Lower leg skin (tissue), 4 donors: ENCODE measurements around the gene LAIR2. TPM values are rescaled to one million over a fixed set of nuclear protein-coding genes. Genes with fewer than 3 reads are reported as not detected.

Experiments used
- DNase-seq, 2 donors: peaks; one replicate each; pipeline ENCODE4 v3.0.0-alpha.2; 2019; ENCODE audit warnings: low spot score in 2 of 2
- H3K4me3 ChIP-seq: fragments of 200-600 bp; sonication (generic); 2 replicates; pipeline ENCODE4 v1.5.1; 2017; ENCODE audit warnings: mild to moderate bottlenecking, low read depth; ENCODE audit not compliant: poor library complexity, severe bottlenecking
- CTCF ChIP-seq, 3 donors: fragments of 450-650 bp; IDR thresholded peaks; one replicate each; pipeline ENCODE4 v1.5.1; 2016; ENCODE audit warnings: antibody characterized with exemption in 3 of 3, mild to moderate bottlenecking in 3 of 3, moderate library complexity in 2 of 3
- POLR2A ChIP-seq, 2 donors: fragments of 450-650 bp; IDR thresholded peaks; one replicate each; pipeline ENCODE4 v1.6.1; 2016 to 2017; ENCODE audit warnings: antibody characterized with exemption in 2 of 2, mild to moderate bottlenecking in 1 of 2, moderate library complexity in 1 of 2
- WGBS, 2 donors: methylation state at CpG; one replicate each; pipeline ENCODE4 v1.1.5; 2018; 5-methylcytosine and 5-hydroxymethylcytosine counted together
- intact Hi-C: fragments of 100-400 bp; cut with DNase I; formaldehyde crosslinking; loops from one replicate; pipeline ENCODE4 v1.15.0; 2023; ENCODE audit warnings: low total_unique reads
- total RNA-seq, 4 donors: library from RNA; depleted of rRNA; stranded (reverse); fragments of >200 nt; gene quantifications; one replicate each; pipeline ENCODE4 v1.1.0, GENCODE V29; 2016

The LAIR2 gene
- total RNA-seq, 4 donors from 2014 or later, result not detected

GRCh38 chr19:54478677-54479266 is 23.9 kb upstream of the LAIR2 start:
- WGBS, 2 donors, result 19 to 22% methylated on average over 10 of the region's 10 CpGs
- TF ChIP-seq POLR2A (IDR thresholded peaks at IDR 0.05), result no peak
- TF ChIP-seq CTCF (IDR thresholded peaks at IDR 0.05), result no peak
- no peak for DNase-seq
- intact Hi-C loops, result no loop called here
- no peak overlapping the region for H3K4me3 ChIP-seq

- DNase-seq, result no peak
- TF ChIP-seq CTCF (IDR thresholded peaks at IDR 0.05), result no peak
- no peak for TF ChIP-seq POLR2A (IDR thresholded peaks at IDR 0.05)
- intact Hi-C loops, result no loop called here
- no peak overlapping the region for H3K4me3 ChIP-seq
- 76 to 78% methylated on average over 2 of the region's 2 CpGs for WGBS, 2 donors
Observed at GRCh38 chr19:54480051-54480450, 22.6 kb upstream of the LAIR2 start.

GRCh38 chr19:54481326-54481930 is 21.2 kb upstream of the LAIR2 start:
- DNase-seq, result no peak

GRCh38 chr19:54482889-54483288 is 19.7 kb upstream of the LAIR2 start:
- no peak for DNase-seq
- intact Hi-C loops, result no loop called here
- 66 to 68% methylated on average over 3 of the region's 3 CpGs for WGBS, 2 donors
- no peak for TF ChIP-seq POLR2A (IDR thresholded peaks at IDR 0.05)
- TF ChIP-seq CTCF (IDR thresholded peaks at IDR 0.05), result no peak
- no peak overlapping the region for H3K4me3 ChIP-seq

More at GRCh38 chr19:54481326-54481930, 21.2 kb upstream of the LAIR2 start:
- intact Hi-C loops, result no loop called here
- H3K4me3 ChIP-seq, result no peak overlapping the region
- no peak for TF ChIP-seq POLR2A (IDR thresholded peaks at IDR 0.05)
- no peak for TF ChIP-seq CTCF (IDR thresholded peaks at IDR 0.05)
- 11 to 12% methylated on average over 16 of the region's 16 CpGs for WGBS, 2 donors

- TF ChIP-seq CTCF (IDR thresholded peaks at IDR 0.05) (no peak), POLR2A (IDR thresholded peaks at IDR 0.05) (no peak)
- H3K4me3 ChIP-seq, result no peak overlapping the region
- intact Hi-C loops, result no loop called here
- WGBS, 2 donors, result 66 to 68% methylated on average over 10 of the region's 10 CpGs
- DNase-seq, result no peak
Observed at GRCh38 chr19:54484451-54484850, 18.2 kb upstream of the LAIR2 start.

- intact Hi-C loops, result no loop called here
Observed at GRCh38 chr19:54485851-54486250, 16.8 kb upstream of the LAIR2 start.

More at GRCh38 chr19:54485851-54486250, 16.8 kb upstream of the LAIR2 start:
- DNase-seq, result no peak
- WGBS, 2 donors, result 63 to 64% methylated on average over 5 of the region's 5 CpGs
- TF ChIP-seq POLR2A (IDR thresholded peaks at IDR 0.05) (no peak), CTCF (IDR thresholded peaks at IDR 0.05) (no peak)
- H3K4me3 ChIP-seq, result no peak overlapping the region
